Measurements from ENCODE around the gene IFNLR1.

The IFNLR1 gene

DNA sequence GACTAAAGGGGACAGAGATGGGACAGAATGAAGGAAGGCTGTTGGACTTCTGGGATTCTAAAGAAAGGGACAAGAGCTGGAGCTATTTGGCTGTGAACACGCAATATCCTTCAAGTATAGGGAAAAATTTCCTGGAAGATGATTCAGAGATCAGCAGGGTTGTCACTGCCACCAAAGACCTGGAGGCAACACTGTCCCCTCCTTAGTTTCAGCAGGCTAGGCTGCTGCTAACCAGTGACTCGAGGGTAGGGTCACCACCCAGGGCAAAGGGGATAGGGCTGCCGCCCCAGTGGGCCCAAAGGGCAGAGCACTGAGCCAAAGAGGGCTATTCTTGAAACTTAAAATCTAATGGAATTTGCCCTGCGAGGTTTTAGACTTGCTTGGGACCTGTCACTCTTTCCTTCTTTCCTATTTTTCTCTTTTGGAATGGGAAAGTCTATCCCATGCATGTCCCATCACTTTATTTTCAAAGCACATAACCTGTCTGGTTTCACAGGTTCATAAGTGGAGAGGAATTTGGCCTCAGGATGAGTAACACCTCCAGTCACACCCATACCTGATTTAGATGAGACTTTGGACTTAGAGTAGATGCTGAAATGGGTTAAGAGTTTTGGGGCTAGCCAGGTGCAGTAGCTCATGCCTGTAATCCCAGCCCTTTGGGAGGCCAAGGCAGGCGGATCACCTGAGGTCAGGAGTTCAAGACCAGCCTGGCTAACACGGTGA, 11.9 kb downstream of the IFNLR1 start:
- DNase-seq: no peak

DNA sequence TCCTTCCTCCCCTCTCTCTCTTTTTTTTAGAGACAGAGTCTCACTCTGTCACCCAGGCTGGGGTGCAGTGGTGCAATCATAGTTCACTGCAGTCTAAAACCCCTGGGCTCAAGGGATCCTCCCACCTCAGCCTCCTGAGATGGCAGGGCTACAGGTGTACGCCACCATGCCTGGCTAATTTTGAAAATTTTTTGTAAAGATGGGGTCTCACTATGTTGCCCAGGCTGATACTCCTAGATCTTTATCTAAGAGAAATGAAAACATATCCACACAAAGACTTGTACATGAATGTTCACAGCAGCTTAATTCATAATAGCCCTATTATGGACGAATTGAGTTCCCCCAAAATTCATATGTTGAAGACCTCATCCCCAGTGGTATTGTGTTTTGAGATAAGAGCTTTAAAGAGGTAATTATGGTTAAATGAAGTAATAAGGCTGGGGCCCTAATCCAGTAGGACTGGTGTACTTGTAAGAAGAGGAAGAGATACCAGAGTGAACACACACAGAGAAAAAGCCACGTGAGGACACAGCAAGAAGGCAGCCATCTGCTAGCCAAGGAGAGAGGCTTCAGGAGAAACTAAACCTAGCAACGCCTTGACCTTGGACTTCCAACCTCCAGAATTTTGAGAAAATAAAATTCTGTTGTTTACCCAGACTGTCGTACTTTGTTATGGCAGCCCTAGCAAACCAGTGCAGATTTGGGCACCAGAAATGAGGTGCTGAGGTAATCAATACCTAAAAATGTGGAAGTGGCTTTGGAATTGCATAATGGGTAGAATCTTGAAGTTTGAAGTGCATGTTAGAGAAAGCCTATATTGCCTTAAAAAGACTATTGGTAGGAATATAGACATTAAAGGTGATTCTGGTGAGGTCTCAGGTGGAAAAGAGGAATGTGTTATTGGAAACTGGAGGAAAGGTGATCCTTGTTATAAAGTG, 13.2 kb downstream of the IFNLR1 start:
- DNase-seq: no peak

DNA sequence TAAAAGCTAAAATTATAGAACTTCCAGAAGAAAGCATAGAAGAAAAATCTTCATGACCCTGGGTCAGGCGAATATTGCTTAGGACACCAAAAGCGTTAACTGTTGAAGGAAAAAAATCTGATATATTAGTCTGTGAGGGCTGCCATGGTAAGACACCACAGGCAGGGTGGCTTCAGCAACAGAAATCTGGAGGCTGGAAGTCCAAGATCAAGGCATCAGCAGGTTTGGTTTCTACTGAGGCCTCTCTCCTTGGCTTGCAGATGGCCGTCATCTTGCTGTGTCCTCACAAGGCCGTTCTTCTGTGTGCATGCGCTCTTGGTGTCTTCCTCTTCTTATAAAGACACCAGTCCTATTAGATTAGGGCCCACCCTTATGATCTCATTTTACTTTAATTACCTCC, 14.5 kb downstream of the IFNLR1 start:
- DNase-seq: no peak

DNA sequence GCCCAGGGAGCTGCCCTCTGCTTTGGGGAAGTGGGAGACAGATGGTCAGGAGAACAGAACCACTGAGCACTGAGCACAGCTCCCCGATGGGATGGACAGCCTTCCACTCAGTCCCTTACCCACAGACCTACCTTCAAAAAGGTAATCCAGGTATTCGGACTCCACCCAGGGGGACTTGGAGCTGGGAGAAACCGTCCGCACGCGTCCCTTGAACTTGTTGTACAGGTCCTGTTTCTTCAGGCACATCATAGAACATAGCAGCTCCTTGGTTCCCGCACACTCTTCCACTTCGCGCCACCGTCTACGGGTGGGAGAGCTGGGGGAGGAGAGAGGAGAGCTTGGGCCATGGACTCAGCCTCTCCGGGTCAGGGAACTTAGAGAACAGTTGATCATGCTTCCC, 17.8 kb downstream of the IFNLR1 start:
- DNase-seq: no peak

DNA sequence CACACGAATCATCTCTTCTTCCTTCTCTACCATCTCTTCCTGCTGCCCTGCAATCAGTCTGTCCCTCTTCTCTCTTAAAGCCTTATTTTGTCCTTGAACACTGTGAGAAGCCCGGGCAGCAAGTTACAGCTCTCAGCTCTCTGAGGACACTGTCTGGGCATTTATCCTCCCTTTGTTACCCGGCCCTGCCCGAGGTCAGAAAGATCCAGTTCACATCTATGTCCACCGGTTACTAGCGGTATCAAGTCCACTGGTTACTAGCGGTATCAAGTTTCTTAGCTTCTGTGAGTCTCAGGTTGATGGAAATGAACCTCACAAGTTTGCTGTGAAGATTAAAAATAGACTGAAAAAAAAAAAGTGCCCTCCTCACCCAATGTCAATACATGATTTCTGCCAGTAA, 18.8 kb downstream of the IFNLR1 start:
- DNase-seq: no peak

DNA sequence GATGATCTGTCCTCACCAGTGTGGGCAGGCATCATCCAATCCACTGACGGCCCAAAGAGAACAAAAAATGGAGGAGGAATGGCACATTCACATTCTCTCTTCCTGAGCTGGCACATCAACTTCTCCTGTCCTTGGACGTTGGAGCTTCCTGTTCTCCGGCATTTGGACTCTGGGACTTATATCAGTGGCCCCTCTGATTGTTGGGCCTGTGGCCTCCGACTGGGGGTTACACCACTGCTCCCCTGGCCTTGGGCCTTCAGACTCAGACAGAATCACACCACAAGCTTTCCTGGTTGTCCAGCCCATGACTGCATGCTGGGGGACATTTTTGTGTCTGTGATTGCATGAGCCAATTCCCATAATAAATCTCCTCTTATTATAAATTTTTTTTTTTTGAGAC, 20.1 kb downstream of the IFNLR1 start:
- no peak for DNase-seq

DNA sequence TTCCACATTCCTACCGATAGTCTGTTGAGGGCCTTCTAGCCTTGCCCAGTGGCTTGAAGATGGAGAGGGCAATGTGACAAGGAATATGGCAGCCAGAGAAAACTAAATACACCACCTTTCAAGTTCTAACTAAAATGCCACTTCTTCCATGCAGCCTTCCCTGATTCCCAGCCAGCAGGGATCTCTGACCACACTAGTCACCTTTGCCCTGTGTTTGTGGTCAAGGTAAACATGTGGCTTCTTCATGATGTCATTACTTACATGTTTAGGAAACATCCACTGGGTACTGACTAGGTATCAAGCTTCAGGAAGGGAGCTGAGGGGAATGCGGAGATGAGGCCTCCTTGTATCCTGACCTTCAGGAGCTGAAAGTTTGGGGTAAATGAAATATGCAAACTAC, 21.6 kb downstream of the IFNLR1 start:
- no peak for DNase-seq

DNA sequence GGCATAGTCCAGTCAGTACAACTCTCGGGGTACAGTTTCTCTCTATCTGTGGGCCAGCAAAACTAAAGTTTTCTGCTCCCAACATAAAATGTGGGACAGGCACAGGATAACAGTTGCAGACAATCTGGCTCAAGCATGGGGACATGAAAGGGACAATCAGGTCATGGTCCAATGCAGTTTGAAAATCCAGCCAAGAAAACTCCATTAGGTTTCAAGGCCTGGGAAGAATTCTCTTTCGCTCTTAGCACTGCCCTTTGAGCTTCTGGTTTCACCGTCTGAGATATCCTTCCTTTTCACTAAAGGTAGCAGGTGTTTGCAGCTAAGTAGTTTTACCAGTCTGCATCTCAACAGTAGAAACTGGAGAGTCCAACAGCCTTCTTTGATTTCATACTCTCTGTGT, 23.1 kb downstream of the IFNLR1 start:
- DNase-seq: no peak

DNA sequence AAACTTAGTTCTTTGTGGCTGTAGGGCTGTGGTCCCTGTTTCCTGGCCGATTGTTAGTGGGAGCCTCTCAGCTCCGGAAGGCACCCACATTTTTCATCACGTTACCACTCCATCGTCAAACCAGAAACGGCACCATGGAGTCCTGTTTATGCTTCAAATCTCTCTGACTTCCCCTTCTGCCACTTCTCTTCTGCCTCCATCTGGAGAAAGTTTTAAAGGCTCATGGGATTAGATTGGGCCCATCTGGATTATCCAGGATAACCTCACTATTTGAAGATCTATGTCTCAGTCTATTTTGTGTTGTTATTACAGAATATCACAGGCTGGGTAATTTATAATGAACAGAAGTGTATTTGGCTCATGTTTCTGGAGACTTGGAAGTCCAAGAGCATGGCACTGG, 24.9 kb downstream of the IFNLR1 start:
- DNase-seq: no peak

DNA sequence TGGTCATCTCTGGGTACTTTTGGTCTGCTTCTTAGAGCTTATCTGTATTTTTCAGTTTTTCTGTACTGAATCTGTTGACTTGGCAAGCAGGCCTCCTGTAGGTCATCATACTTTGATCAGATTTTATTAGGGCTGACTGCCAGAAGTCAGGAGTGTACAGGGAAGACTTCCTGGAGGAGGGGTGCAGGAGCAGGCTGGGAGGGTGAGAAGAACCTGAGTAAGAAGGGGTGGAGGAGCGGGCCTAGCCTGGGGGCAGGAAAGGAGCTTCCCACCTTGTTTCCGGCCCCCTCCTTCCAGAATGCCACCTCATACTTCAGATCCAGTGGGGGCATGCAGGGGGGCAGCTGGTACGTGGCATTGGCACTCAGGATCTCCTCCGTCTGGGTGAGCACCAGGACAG, 25.8 kb downstream of the IFNLR1 start:
- no peak for DNase-seq

DNA sequence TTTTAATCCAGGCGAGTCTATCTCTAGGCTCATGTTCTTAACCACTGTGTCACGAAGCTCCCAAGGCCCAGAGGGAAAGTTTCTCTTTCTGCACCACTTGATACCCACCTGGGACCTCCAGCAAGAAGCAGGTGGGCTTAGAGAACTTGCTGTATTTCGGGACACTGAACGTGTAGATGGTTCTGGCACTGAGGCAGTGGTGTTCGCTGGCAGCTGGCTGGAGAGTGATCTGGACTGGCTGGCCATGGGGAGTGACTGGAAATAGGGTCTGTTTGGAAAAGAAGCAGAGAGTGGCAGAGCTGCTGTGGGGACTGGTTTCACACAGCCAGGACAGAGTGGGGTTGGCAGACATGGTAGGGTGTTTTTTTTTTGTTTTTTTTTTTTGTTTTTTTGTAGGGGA, 27.7 kb downstream of the IFNLR1 start:
- DNase-seq: no peak

DNA sequence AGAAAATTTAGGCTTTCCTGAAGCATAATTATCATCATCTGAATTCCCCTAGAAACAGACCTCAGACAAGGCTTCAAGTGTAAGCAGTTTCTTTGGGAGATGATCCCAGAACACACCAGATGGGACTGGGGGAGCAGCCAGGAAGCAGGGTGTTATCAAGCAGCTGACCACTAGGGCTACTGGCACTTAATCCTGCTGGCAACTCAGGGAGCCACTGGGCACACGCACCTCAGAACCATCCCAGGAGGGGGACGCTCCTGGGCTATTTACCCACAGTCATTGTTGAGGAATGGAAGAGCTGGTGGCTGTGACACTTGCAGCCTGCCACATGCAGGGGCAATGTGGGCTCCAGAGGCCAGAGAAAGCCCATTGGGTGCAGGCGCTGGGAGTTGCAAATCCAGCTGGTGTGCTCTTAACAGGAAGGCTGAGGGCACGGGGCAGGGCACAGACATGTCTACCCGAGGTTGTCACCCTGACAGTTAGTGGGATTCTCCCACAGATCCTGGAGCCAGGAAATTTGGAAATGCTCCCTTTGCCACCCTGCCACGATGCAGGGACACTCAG, 29.1 kb downstream of the IFNLR1 start:
- DNase-seq: no peak

DNA sequence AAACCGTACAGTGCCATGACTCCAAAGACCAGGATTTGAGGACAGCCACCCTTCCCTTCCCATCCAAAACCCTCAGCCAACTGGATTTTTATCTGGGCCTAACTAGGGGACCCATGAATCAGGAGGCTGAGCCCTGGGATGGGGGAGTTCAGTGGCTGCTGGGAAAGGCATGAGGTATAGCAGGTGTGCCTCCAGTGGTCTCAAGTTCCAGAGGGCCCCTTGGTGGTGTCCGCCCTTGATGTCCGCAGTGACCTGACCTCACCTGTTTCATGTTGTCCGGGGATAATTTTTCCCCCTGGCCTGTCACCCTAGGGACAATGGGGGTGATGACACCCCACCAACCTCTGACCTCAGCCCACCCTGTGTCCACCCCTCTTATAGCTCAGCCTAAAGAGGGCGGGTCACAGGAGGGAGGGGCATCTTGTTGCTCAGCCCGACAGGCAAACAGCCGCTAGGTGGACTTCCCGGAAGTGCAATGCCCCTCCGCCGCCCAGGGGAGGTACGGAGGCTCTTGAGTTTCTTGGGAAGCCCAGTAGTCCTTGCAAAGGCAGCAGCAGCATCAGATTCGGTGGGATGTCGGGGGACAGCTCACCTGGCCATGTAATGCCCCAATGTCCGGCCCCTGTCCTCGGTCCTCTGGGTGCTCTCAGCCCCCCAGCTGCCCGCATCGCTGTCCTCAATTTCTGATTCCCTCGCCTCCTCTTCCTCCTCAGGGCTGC, 30.4 kb downstream of the IFNLR1 start:
- no peak for DNase-seq

DNA sequence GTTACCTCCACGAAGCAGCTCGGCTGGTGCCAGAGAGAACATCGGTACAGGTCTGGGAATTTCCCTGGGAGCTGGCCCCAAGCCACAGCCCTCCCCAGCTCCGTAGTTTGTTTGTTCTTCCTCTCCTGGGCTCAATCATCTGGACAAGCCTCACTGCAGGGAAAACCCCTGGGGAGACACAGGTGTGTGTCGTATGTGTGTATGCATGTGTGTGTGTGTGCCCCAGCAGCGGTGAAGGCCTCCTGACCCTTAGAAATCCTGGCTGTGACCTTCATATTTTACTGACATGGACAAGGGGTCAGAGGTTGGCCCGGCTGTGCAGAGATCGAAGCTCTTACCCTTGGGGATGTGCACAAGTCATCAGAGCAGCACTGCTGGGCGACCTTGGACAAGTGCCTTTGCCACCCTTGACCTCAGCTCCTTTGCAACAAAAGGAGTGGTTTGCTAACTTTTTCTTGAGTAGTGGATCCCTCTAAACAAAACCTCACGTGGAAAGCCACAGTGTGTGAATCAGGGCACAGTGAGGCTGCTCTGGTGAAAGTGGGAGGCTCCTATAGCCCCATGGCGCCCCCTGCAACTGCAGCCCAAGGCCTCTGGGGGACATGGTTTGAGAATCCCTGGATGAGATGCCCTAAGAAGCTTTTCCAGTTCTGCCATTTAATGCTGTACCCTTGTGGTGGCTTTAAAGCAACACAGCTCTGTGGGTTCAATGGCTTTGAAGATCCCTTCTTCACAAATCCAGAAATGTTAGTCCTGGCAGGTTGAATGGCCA, 31.9 kb downstream of the IFNLR1 start:
- no peak for DNase-seq

DNA sequence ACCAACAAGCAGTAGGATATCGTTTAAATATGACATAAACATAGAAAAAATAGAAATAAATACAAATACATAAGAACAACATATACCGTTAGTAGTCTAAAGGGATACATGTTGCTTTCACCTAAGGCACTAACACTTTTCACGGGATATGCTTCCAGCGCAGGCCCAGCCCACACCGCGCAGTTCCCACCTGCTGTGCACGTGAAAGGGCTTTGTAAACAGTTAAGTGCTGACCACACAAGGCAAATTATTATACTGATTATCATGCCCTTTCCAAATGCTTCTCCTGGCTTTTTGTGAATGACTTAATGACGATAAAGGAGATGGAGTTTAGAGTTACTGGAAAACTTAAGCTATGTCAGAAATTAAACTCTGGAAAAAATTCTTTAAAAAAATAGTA, 32.9 kb downstream of the IFNLR1 start:
- no peak for DNase-seq

DNA sequence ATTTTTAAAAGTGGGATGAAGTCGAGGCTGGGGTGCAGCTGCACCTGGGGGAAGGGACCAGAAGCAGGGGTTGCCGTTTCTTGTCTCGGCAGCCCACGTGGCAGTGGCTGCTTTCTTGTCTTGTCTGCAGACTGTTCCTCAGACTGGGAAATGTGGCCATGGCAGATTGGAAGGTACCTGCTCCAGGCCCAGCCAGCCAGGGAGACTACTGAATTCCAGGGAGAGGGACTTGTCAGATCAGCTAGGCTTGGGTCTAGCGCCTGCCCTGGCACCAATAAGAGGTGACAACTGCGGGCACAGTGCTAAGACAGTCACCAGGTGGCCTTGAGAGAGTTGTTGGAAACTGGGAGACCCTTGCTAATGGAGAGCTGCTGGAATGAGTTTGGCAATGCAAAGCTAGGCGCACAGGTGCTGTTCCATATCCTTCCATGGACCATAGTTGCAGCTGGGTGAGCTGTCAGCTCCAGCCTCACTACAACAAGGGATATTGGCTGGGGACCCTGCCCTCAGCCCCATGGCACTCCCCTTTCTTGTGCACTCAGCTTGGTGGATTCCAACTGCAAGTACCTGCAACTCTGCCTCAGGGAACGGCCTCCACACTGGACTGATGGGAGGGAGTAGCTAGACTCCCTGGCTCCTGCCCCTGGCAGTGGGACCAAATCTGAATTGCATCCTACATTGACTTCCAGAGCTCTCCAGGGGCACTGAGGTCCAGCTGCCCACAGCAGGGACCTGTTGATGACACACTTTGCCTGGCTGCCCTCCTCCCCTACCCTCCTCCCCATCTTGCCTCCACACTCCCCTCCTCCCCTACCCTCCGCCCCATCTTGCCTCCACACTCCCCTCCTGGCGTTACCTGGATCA, 34.2 kb downstream of the IFNLR1 start:
- no peak for DNase-seq

DNA sequence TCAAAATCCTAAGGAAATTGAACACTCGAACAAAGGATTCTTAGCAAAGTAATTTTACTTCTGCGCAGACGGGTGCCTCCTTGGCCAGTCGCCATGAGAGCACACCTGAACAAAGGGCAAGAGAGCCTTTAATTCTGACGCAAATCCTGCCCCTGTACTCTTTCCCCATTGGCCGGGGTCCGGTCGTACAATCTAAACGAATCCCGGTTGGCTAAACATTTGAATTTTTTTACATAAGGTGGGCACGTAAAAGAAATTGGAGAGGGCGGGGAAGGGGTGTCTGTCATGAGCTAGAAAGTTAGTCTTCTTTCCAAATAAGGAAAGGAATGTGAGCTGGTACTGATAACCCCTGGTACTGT, 35.9 kb downstream of the IFNLR1 start:
- no peak for DNase-seq

DNA sequence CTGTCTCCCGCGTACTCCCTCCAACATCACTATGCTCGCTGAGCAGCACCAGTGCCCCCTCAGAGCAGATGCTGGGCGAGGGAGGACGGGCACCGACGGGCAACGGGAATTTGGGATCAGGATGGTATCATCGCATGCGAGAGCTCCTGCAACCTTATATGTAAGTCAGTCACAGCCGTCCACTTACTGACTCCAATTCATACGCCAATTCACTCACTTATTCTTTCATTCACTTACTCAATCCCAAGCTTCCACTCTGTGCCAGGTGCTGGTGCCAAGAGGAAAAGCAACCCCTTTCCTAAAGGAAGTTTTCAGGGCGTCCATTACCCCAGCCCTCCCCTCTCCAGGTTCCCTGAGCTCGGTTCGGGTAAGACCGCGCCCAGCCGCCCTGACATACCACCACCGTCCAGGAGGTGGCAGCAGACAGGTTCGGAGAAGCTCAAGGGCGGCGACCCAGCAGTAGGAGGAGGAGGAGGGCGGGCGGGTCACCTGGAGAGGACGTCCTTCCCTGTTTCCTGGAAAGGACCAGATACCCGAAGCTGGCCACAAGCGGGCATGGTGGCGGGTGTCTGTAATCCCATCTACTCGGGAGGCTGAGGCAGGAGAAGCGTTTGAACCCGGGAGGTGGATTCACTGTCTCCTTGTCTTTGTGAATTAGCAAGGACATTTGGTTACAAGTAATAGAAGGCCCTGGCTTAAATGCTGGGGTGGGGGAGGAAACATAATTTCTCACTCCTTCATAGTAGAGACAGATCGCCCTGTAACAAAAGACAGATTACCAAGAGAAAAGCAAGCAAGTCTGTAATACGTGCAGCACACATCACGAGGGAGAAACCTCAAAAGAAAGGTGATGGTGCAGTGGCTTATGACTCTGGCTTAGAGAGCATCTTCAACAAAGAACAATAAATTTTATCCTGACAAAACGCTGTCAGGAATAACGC, 36.6 kb downstream of the IFNLR1 start:
- DNase-seq: peak; percentile 24

DNA sequence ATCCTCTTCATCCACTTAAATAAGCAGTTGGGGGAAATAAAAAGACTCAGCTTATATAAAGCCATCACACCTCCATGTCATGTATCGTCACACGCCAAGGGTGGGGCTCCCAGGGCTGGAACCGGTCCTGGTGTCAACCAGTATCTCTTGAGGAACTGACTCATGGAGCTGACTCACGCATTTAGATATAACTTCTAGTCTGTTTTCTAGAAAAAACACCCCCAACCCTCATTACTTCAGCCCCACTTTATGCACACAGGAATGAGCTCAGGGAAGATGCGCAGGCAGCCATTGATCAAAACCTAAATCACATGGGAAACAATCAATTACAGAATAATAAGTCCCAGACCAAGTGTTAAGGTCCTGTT, 37.2 kb downstream of the IFNLR1 start:
- DNase-seq: no peak

DNA sequence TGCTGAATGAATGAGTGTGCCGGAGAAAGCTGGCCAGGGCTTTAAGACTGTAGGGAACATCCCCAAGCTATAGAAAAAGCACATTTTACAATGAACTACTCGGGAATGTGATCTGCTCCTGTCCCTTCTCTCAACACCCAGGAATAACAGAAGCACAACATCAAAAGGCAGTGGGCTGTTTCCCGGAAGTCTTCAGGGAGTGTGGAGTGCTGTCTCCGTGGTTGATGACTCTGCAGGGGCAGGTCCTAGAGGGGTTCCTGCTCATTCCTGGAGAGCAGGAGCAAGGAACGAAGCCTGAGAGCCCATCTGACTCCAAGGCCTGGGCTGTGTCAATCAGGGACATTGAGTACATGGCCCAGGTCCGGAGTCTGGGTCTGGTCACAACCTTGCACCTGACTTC, 39.3 kb downstream of the IFNLR1 start:
- DNase-seq: no peak

DNA sequence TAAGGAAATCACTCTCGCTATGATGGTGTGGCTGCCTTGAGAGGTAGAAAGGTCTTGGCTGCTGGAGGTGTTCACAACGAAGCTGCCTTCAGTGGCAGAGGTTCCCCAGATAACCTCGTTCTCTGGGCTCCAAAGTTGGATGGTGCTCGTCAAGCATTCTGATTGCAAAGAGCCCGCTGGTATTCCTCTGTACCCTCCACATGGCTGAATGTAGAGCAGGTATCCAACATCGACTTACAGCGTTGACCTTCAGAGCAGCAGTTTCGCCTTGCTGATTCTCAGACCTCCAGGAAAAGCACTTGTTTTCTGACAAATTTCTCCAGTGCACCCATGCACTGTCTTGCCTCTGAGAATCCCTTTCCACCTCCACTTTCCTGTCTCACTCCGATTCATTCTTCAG, 39.9 kb downstream of the IFNLR1 start:
- no peak for DNase-seq

Measured in KG1 (cell line).